Activated CD8-positive, alpha-beta memory T cell treated with anti-CD3 and anti-CD28 coated beads for 1 hour (primary cell): ENCODE results near the gene PHLPP1.

ENCODE experiments used
- DNase-seq, 2 donors: peaks; one replicate each; pipeline ENCODE4 v3.0.0-alpha.2; 2020; ENCODE audit warnings: low read depth in 1 of 2; ENCODE audit errors: extremely low read depth in 1 of 2

PHLPP1 gene

GRCh38 chr18:62717169-62717924 is 2.0 kb downstream of the PHLPP1 start:
- no peak for DNase-seq

DNA sequence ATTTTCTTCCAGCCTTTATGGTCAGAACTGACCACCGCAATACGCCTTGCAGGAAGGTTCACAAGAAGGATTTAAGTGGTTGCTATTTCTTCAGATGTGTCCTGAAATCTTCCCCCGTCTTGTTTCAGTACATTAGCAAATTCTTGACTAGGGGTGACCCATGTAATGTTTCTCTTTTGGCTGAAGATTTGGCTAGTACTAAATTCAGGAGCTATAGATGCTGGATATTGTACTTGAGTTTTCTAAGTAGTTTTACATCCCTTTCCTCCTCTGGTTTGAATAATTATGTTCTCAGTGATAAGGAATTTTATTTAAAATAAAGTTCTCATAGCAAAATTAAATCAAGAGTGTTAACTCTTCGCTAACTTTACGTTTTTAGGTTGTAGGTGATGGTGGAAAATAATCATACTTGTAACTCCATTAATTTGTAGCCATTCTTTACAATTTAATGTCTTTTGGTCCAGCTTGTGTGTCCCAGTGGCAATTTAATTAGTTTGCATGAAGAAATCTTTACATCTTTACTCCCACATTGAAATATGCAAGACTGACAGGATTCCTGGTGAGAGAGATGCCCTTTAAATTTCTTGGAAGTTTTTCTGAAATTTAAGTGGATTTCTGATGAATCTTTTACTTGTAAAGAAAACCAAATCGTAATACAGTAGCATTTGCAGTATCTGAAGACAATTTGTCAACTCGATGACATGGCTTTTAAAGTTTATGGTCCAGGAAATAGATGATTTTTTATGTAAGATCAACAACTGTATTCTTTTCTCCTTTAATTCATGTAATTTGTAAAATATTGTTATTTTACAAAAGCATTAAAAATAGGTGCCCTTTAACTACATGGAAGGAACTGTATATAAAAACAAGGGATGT is 2.8 kb downstream of the PHLPP1 start:
- DNase-seq, result no peak

DNA sequence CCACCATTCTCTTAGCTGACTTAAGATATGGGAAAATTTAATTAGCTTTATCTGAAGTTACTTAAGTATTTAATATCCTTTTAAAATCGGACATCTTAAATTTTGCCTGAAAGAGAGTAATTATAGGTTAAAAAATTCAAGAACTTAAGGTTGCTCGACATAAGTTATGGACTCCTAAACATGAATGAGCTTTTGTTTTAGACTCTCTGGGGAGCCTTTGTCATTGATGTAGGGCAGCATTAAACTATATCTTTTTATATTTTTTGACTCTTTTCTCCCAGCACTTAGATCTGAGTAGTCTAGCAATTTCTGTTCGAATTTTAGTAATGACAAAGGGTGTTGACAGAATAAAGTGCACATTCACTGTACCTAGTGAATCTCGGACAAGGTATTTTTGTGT is 4.7 kb downstream of the PHLPP1 start:
- DNase-seq, result no peak

- no peak for DNase-seq
Observed at GRCh38 chr18:62720766-62721613, 5.6 kb downstream of the PHLPP1 start.

GRCh38 chr18:62721839-62722795 is 6.8 kb downstream of the PHLPP1 start:
- no peak for DNase-seq

GRCh38 chr18:62723666-62724281 is 8.4 kb downstream of the PHLPP1 start:
- no peak for DNase-seq

GRCh38 chr18:62725896-62726295 is 10.6 kb downstream of the PHLPP1 start:
- DNase-seq, result no peak

GRCh38 chr18:62728254-62728653 is 12.9 kb downstream of the PHLPP1 start:
- no peak for DNase-seq

- DNase-seq, result no peak
Observed at GRCh38 chr18:62729487-62730386, 14.4 kb downstream of the PHLPP1 start.

- no peak for DNase-seq
Observed at GRCh38 chr18:62730941-62731340, 15.6 kb downstream of the PHLPP1 start.

DNA sequence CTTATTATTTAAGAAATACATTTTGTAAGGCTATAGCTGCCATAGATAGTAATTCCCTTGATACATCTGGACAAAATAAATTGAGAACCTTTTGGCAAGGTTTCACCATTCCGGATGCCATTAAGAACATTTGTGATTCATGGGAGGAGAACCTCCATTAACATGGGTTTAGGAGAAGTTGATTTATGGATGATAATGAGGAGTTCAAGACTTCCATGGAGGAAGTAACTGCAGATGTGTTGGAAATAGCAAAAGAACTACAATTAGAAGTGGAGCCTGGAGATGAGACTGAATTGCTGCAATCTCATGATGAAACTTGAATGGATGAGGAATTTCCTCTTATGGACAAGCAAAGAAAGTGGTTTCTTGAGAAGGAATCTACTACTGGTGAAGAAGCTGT is 17.3 kb downstream of the PHLPP1 start:
- no peak for DNase-seq

GRCh38 chr18:62734290-62734689 is 18.9 kb downstream of the PHLPP1 start:
- DNase-seq, result no peak

DNA sequence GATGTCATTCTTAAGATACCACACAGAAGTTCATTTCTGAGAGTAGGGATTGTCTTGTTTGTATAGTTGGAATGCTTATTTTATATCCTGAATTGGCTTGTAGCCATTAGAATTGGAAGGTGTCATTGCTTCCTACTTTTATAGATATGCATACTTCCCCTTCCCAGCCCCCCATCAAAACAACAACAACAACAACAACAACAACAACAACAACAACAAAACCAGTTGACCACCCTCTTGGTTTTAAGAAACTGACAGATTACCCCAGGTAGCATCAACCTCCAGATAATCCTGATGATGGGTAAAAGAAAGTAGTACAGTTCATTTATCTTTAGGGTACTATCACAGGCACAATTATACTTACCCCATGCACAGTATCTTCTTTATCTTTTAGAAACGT is 20.0 kb downstream of the PHLPP1 start:
- no peak for DNase-seq

DNA sequence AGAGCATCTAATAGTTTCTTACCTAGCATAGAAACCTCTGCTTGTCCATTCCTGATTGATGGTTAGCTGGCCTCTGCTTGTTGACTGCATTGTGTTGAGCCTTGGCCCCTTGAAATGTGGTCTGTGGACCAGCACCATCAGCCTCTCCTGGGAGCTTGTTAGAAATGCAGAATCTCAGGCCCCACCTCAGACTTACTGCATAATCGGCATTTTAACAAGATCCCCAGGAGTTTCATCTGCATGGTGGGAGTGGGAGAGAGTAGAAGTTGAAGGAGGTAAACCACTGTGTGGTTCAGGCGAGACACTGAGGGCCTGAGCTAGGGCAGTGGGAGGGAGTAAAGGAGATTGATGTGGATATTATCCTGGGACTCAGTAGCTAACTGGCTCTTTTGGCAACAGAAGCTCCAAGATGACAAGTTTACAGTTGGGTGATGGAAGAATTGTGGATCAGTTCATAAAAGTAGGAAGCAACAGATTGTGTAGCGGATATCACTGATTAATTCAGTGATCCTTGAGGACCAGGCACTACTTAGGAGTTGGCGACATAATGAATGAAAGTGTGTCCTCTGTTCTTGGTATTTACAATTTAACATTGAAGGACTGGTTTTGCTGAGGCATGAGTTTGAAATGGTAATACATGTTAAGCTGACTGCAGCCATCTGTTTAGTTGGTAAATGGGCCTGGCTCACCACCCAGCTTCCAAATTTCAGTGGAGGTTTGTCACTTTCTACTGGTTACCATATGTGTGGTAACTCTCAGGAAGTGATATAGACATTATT is 20.9 kb downstream of the PHLPP1 start:
- no peak for DNase-seq

- no peak for DNase-seq
Observed at GRCh38 chr18:62737241-62737873, 22.0 kb downstream of the PHLPP1 start.

- DNase-seq, result no peak
Observed at GRCh38 chr18:62738639-62739038, 23.3 kb downstream of the PHLPP1 start.

DNA sequence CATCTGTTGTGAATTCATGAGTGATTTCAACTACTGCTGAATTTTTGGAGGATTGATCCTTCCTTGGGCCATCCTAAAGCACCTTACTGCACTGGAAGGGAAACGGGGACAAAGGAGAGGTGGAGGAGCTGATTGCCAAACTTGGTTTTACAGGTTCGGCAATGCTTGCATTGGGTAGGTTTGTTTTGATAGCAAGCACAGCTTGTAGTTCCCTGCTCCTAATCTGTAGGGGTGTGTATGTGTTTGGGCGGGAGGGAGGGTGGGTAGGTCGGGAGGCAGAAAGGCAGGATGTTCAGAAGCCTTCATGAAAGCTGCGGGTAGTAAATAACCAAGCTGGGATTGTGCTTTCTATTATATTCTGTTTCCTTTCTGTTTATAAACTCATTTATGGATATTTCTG is 24.6 kb downstream of the PHLPP1 start:
- no peak for DNase-seq
